ENCODE measurements around the gene POLA1.

- TF ChIP-seq, protein P1, sequence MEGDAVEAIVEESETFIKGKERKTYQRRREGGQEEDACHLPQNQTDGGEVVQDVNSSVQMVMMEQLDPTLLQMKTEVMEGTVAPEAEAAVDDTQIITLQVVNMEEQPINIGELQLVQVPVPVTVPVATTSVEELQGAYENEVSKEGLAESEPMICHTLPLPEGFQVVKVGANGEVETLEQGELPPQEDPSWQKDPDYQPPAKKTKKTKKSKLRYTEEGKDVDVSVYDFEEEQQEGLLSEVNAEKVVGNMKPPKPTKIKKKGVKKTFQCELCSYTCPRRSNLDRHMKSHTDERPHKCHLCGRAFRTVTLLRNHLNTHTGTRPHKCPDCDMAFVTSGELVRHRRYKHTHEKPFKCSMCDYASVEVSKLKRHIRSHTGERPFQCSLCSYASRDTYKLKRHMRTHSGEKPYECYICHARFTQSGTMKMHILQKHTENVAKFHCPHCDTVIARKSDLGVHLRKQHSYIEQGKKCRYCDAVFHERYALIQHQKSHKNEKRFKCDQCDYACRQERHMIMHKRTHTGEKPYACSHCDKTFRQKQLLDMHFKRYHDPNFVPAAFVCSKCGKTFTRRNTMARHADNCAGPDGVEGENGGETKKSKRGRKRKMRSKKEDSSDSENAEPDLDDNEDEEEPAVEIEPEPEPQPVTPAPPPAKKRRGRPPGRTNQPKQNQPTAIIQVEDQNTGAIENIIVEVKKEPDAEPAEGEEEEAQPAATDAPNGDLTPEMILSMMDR (IDR thresholded peaks at IDR 0.05) = no peak
- TF ChIP-seq POLR2AphosphoS5 (IDR thresholded peaks at IDR 0.05) = no peak
Measured at GRCh38 chrX:24659106-24659505, 34.6 kb upstream of the POLA1 start.
